C4-2B (cell line): ENCODE results near the gene VIM.

Experiments used
- ZFX ChIP-seq: fragments of 450-650 bp; IDR thresholded peaks from 2 replicates; pipeline ENCODE4 v1.6.1; 2017
- TF ChIP-seq, protein P1 (sequence below): fragments of 450-650 bp; conservative IDR thresholded peaks from 2 replicates; pipeline ENCODE4 v1.5.1; 2017; ENCODE audit warnings: mild to moderate bottlenecking

DNA sequence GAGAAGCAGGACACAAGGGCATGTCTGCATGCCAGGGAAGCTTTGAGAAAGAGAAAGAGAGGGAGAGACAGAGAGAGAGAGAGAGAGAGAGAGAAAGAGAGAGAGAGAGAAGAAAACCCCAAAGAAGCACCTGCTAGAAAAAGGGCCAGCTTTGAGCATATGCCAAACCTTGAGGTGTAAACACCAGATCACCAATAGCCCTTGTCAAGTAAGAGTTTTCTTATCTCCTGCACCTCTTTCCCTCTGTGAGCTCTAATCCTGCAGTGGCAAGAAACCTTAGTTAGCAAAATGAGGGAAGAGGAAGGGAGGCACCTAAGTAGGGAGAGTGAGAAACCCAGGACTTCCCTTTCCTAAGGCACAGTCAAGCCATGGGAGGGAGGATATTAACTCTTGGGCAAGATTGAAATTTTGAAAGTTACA, 15.2 kb upstream of the VIM start:
- TF ChIP-seq, protein P1, sequence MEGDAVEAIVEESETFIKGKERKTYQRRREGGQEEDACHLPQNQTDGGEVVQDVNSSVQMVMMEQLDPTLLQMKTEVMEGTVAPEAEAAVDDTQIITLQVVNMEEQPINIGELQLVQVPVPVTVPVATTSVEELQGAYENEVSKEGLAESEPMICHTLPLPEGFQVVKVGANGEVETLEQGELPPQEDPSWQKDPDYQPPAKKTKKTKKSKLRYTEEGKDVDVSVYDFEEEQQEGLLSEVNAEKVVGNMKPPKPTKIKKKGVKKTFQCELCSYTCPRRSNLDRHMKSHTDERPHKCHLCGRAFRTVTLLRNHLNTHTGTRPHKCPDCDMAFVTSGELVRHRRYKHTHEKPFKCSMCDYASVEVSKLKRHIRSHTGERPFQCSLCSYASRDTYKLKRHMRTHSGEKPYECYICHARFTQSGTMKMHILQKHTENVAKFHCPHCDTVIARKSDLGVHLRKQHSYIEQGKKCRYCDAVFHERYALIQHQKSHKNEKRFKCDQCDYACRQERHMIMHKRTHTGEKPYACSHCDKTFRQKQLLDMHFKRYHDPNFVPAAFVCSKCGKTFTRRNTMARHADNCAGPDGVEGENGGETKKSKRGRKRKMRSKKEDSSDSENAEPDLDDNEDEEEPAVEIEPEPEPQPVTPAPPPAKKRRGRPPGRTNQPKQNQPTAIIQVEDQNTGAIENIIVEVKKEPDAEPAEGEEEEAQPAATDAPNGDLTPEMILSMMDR, result no peak
- no peak for TF ChIP-seq ZFX
